H1 (cell line): ENCODE measurements around the gene PLPP7. TPM values are rescaled to one million over a fixed set of nuclear protein-coding genes. Genes with fewer than 3 reads are reported as not detected.

Experiments
- CBX5 ChIP-seq: fragments of 300-800, 300-1000 bp; sonication (generic); IDR thresholded peaks from 2 replicates; pipeline ENCODE4 v1.7.1; 2016; ENCODE audit warnings: antibody characterized with exemption, low read length, low read depth
- EP300 ChIP-seq, 2 experiments: IDR thresholded peaks; 1 replicate in 1 of 2; 2 replicates in 1 of 2; pipeline ENCODE4 v1.6.1; 2011 to 2012; ENCODE audit warnings: low read depth in 2 of 2, low read length in 2 of 2, mild to moderate bottlenecking in 2 of 2, borderline replicate concordance in 1 of 2, inconsistent platforms in 1 of 2, moderate library complexity in 1 of 2
- SUZ12 ChIP-seq: fragments of 200-600 bp; sonication (generic); IDR thresholded peaks from 2 replicates; pipeline ENCODE4 v1.6.1; 2012; ENCODE audit warnings: mild to moderate bottlenecking, inconsistent platforms, low read length, moderate library complexity, mixed read lengths
- polyA plus RNA-seq, 7 experiments: library from polyadenylated mRNA; depleted of rRNA in 3 of 7; stranded (reverse) in 5 of 7; unstranded in 2 of 7; fragments of >200 nt in 5 of 7; fragments of 200-250 nt in 2 of 7; gene quantifications; 1 replicate in 5 of 7; 2 replicates in 1 of 7; 4 replicates in 1 of 7; pipeline versions ENCODE4 v1.2.1 to v1.2.3, GENCODE V29; 2011 to 2013; ENCODE audit warnings: missing spikeins in 2 of 7, mixed read lengths in 2 of 7
- total RNA-seq: library from RNA; stranded (reverse); fragmentation: NEBNext Ultra II Directional; extraction: Animal tissue kit (Norgen Biotek cat#: 25700); gene quantifications from 2 replicates; pipeline ENCODE4 v1.2.1, GENCODE V29; 2021

The PLPP7 gene
- total and polyA plus RNA-seq, 2 of the 8 experiments (the other 6 are each of a cell fraction or from before 2014, with no cell fraction given), result 3.4 to 3.9 TPM

GRCh38 chr9:131266266-131267229, 23.0 kb upstream of the PLPP7 start (continued):
- TF ChIP-seq SUZ12 (no peak), EP300 (IDR thresholded peaks at IDR 0.05; ENCODE audit: borderline replicate concordance in 1 of 2, low read depth in 2 of 2, low read length in 2 of 2) (no peak), CBX5 (no peak)
- TF ChIP-seq, all 59 proteins: peak for 0
